DLD1 (cell line): ENCODE results near the gene ANKRD13B.

Experiments
- in situ Hi-C: cut with HindIII; loops from 2 replicates; pipeline ENCODE4 v1.10.0; 2017; ENCODE audit warnings: low sequenced_read_pairs

The ANKRD13B gene

GRCh38 chr17:29593591-29594518, 923 bp downstream of the ANKRD13B start:
- in situ Hi-C loops, result no loop called here

- in situ Hi-C loops, result no loop called here
Observed at GRCh38 chr17:29594519-29595090, 1.7 kb downstream of the ANKRD13B start.

GRCh38 chr17:29595107-29595942, 2.4 kb downstream of the ANKRD13B start:
- in situ Hi-C loops, result no loop called here

GRCh38 chr17:29595943-29596774, 3.2 kb downstream of the ANKRD13B start:
- in situ Hi-C loops, result no loop called here

GRCh38 chr17:29596811-29597210, 3.9 kb downstream of the ANKRD13B start:
- in situ Hi-C loops, result no loop called here

- in situ Hi-C loops, result no loop called here
Observed at GRCh38 chr17:29597361-29598172, 4.6 kb downstream of the ANKRD13B start.

GRCh38 chr17:29603109-29603674, 10.3 kb downstream of the ANKRD13B start:
- in situ Hi-C loops, result no loop called here

- in situ Hi-C loops, result no loop called here
Observed at GRCh38 chr17:29607557-29608195, 14.7 kb downstream of the ANKRD13B start.

- in situ Hi-C loops, result no loop called here
Observed at GRCh38 chr17:29608986-29609385, 16.1 kb downstream of the ANKRD13B start.

- in situ Hi-C loops, result no loop called here
Observed at GRCh38 chr17:29610395-29610794, 17.5 kb downstream of the ANKRD13B start.

- in situ Hi-C loops, result no loop called here
Observed at GRCh38 chr17:29611351-29612093, 18.6 kb downstream of the ANKRD13B start.

GRCh38 chr17:29612094-29612403, 19.1 kb downstream of the ANKRD13B start:
- in situ Hi-C loops, result no loop called here

- in situ Hi-C loops, result no loop called here
Observed at GRCh38 chr17:29612404-29613280, 19.7 kb downstream of the ANKRD13B start.

GRCh38 chr17:29613352-29613837, 20.5 kb downstream of the ANKRD13B start:
- in situ Hi-C loops, result no loop called here

- in situ Hi-C loops, result no loop called here
Observed at GRCh38 chr17:29613856-29614255, 20.9 kb downstream of the ANKRD13B start.

GRCh38 chr17:29614349-29615047, 21.6 kb downstream of the ANKRD13B start:
- in situ Hi-C loops, result no loop called here

GRCh38 chr17:29615048-29615385, 22.1 kb downstream of the ANKRD13B start:
- in situ Hi-C loops, result no loop called here
